HepG2 (cell line): ENCODE results near the gene STK32B. TPM values are rescaled to one million over a fixed set of nuclear protein-coding genes. Genes with fewer than 3 reads are reported as not detected.

Source experiments
- ATAC-seq: fragments of 200-7000 bp; cut with Tn5 transposase; 3 replicates; pipeline ENCODE4 v1.9.1; 2020; ENCODE audit warnings: mild to moderate bottlenecking, moderate library complexity
- BruUV-seq: library from RNA; stranded (reverse); fragments of 400-500 nt; replicated peaks from 2 replicates; lab custom pipeline; 2021; lab: Mats Ljungman, UMichigan
- CTCF ChIA-PET: fragments of 300-600 bp; formaldehyde crosslinking; extraction: SDS; loops from one replicate; lab custom pipeline; 2021; ENCODE audit warnings: low total read pairs, inconsistent platforms, low intra/inter-chr PET ratio; lab: Yijun Ruan, JAX
- POLR2A ChIA-PET: fragments of 350-600 bp; sonication (Branson Sonifier 250); formaldehyde crosslinking; loops from one replicate; lab custom pipeline; 2020; ENCODE audit warnings: antibody characterized with exemption, inconsistent platforms; lab: Yijun Ruan, JAX
- DNase-seq: peaks from one replicate; pipeline ENCODE4 v3.0.0-alpha.2; 2015; ENCODE audit warnings: low spot score
- FAIRE-seq: peaks from 3 replicates; lab custom pipeline; 2011; peaks lifted over from hg19 to GRCh38; lab: Jason Lieb, UNC
- H2AFZ ChIP-seq: one replicate; pipeline ENCODE4 v1.6.1; 2011; ENCODE audit warnings: low read length, inconsistent platforms
- H3K27ac ChIP-seq: fragments of 300-600 bp; 3 replicates; pipeline ENCODE4 v1.8.0; 2011; ENCODE audit warnings: mixed run types, mild to moderate bottlenecking, mixed read lengths, low read length, inconsistent platforms; ENCODE audit not compliant: insufficient read depth; ENCODE audit errors: extremely low read length
- H3K27me3 ChIP-seq, 2 experiments: fragments of 200-600 bp in 1 of 2; 2 replicates in 1 of 2; 3 replicates in 1 of 2; pipeline versions ENCODE4 v1.6.0 to v1.8.0; 2011; ENCODE audit warnings: low read length in 2 of 2, mild to moderate bottlenecking in 2 of 2, moderate library complexity in 2 of 2, inconsistent platforms in 1 of 2; ENCODE audit not compliant: insufficient read depth in 2 of 2, control insufficient read depth in 1 of 2
- H3K36me3 ChIP-seq, 2 experiments: fragments of 200-600 bp in 1 of 2; replicated peaks in 1 of 2; 2 replicates in 1 of 2; 3 replicates in 1 of 2; pipeline versions ENCODE4 v1.5.1 to v1.8.0; 2011; ENCODE audit warnings: low read length in 2 of 2, inconsistent platforms in 1 of 2; ENCODE audit not compliant: insufficient read depth in 2 of 2, control insufficient read depth in 1 of 2
- H3K4me1 ChIP-seq: 2 replicates; pipeline ENCODE4 v1.5.1; 2012; ENCODE audit warnings: low read length, inconsistent platforms; ENCODE audit not compliant: insufficient read depth
- H3K4me2 ChIP-seq: 2 replicates; pipeline ENCODE4 v1.6.0; 2011; ENCODE audit warnings: low read depth, low read length, inconsistent platforms
- H3K4me3 ChIP-seq, 3 experiments: fragments of 200-600 bp in 1 of 3; sonication (generic), shearing (Covaris generic) in 1 of 3; replicated peaks in 1 of 3; 2 replicates each; pipeline ENCODE4 v1.5.1; 2011 to 2016; ENCODE audit warnings: low read length in 3 of 3, inconsistent platforms in 2 of 3, low read depth in 2 of 3, mild to moderate bottlenecking in 2 of 3, control low read depth in 1 of 3, mixed read lengths in 1 of 3; ENCODE audit not compliant: insufficient read depth in 1 of 3
- H3K79me2 ChIP-seq: one replicate; pipeline ENCODE4 v1.6.1; 2011; ENCODE audit warnings: low read length, inconsistent platforms; ENCODE audit not compliant: insufficient read depth
- H3K9ac ChIP-seq: 2 replicates; pipeline ENCODE4 v1.6.0; 2011; ENCODE audit warnings: mild to moderate bottlenecking, low read depth, low read length, inconsistent platforms; ENCODE audit not compliant: insufficient read depth
- H3K9me3 ChIP-seq: 2 replicates; pipeline ENCODE4 v1.5.1; 2012; ENCODE audit warnings: mild to moderate bottlenecking, low read length
- H4K20me1 ChIP-seq: 2 replicates; pipeline ENCODE4 v1.6.0; 2011; ENCODE audit warnings: inconsistent platforms, mild to moderate bottlenecking, low read length, moderate library complexity; ENCODE audit not compliant: insufficient read depth
- ATF5 ChIP-seq: sonication (generic); formaldehyde crosslinking; IDR thresholded peaks from 2 replicates; pipeline ENCODE4 v1.4.0; 2020; ENCODE audit warnings: mild to moderate bottlenecking, low read depth, missing genetic modification reagents
- ELF1 ChIP-seq: sonication (generic); formaldehyde crosslinking; IDR thresholded peaks from 2 replicates; pipeline ENCODE4 v1.4.0; 2020; ENCODE audit warnings: missing genetic modification reagents
- HNRNPL ChIP-seq: fragments of 200-400 bp; formaldehyde crosslinking; IDR thresholded peaks from 2 replicates; pipeline ENCODE4 v1.6.1; 2017; ENCODE audit warnings: mild to moderate bottlenecking, low read depth, low read length
- MAFF ChIP-seq: IDR thresholded peaks from 2 replicates; pipeline ENCODE4 v1.6.1; 2011; ENCODE audit warnings: low read depth, low read length, improper control_type of control experiment
- MAFK ChIP-seq, 2 experiments: IDR thresholded peaks in 1 of 2; conservative IDR thresholded peaks in 1 of 2; 2 replicates each; pipeline ENCODE4 v1.6.1; 2011; ENCODE audit warnings: improper control_type of control experiment in 2 of 2, low read length in 2 of 2
- PCBP2 ChIP-seq: fragments of 200-400 bp; formaldehyde crosslinking; optimal IDR thresholded peaks from 2 replicates; pipeline ENCODE3; 2018; ENCODE audit warnings: low read length, low read depth; ENCODE audit not compliant: poor library complexity, severe bottlenecking
- RCOR2 ChIP-seq: IDR thresholded peaks from 2 replicates; pipeline ENCODE4 v1.6.1; 2016; ENCODE audit warnings: missing biosample characterization, missing genetic modification reagents
- SCMH1 ChIP-seq: sonication (generic); formaldehyde crosslinking; IDR thresholded peaks from 2 replicates; pipeline ENCODE4 v1.9.0; 2021; ENCODE audit warnings: missing genetic modification reagents, mild to moderate bottlenecking, borderline replicate concordance
- ZNF205 ChIP-seq: IDR thresholded peaks from 2 replicates; pipeline ENCODE4 v1.6.1; 2018; ENCODE audit warnings: missing biosample characterization, missing genetic modification reagents
- ZNF256 ChIP-seq: sonication (generic); formaldehyde crosslinking; conservative IDR thresholded peaks from 2 replicates; pipeline ENCODE4 v1.4.0; 2020; ENCODE audit warnings: missing genetic modification reagents
- ZNF7 ChIP-seq: IDR thresholded peaks from 2 replicates; pipeline ENCODE4 v1.6.1; 2016; ENCODE audit warnings: missing biosample characterization, missing genetic modification reagents
- WGBS: methylation state at CpG from one replicate; pipeline ENCODE4 v1.1.6; 2017; ENCODE audit warnings: low lambda C conversion rate; 5-methylcytosine and 5-hydroxymethylcytosine counted together
- in situ Hi-C: cut with HindIII; loops from 2 replicates; pipeline ENCODE4 v1.10.0; 2017; ENCODE audit warnings: low pct_unique_long_range_greater_than_20kb; ENCODE audit not compliant: extremely low pct_ligation_motif_present
- intact Hi-C: fragments of 100-400 bp; cut with micrococcal nuclease; formaldehyde crosslinking; loops from one replicate; pipeline ENCODE4 v1.10.0; 2022; ENCODE audit not compliant: unreplicated experiment
- polyA plus RNA-seq, 8 experiments: library from polyadenylated mRNA; depleted of rRNA in 3 of 8; stranded (reverse) in 7 of 8; unstranded in 1 of 8; fragments of >200 nt; fragmentation: Illumina TruSeq in 4 of 8; extraction: Trizol in 4 of 8; gene quantifications; 2 replicates each; pipeline versions ENCODE4 v1.2.1 to v1.2.3, GENCODE V29; 2011 to 2016; ENCODE audit warnings: low read depth in 4 of 8, missing spikeins in 1 of 8, mixed read lengths in 1 of 8; ENCODE audit not compliant: insufficient read depth in 1 of 8
- total RNA-seq, 5 experiments: library from RNA; depleted of rRNA; stranded (reverse); fragments of >200 nt; fragmentation: Illumina TruSeq; extraction: Trizol; gene quantifications; 2 replicates each; pipeline ENCODE4 v1.2.3, GENCODE V29; 2016; ENCODE audit warnings: low read depth in 1 of 5

STK32B gene
- total and polyA plus RNA-seq, 2 of the 13 experiments (the other 11 are each of a cell fraction or from before 2014, with no cell fraction given), result not detected

GRCh38 chr4:5165420-5166369 is 114.4 kb downstream of the STK32B start (continued):
- TF ChIP-seq MAFK (conservative IDR thresholded peaks at IDR 0.05 in 1 of 2, IDR thresholded peaks at IDR 0.05 in 1 of 2; ENCODE audit: low read length in 2 of 2) (peak; percentile 25 to 56; a peak in 3 of 4 replicates), ZNF205 (CRISPR knock-in tag) (no peak), ELF1 (CRISPR knock-in tag) (no peak), ATF5 (CRISPR knock-in tag) (no peak), SCMH1 (CRISPR knock-in tag) (no peak), MAFF (peak; percentile 36; the same call in 1 of the 2 replicates), RCOR2 (CRISPR knock-in tag) (no peak)

- WGBS, result 33% methylated on average over 4 of the region's 4 CpGs
- in situ Hi-C loops (no loop called here), intact Hi-C loops (no loop called here)
- TF ChIP-seq ZNF7 (CRISPR knock-in tag) (no peak), ZNF256 (CRISPR knock-in tag) (no peak), HNRNPL (no peak), PCBP2 (no peak)
- POLR2A ChIA-PET, result no interaction called here
- peaks cover 0 to 34% of the 10 kb centered on the region in 2 experiments; a peak in 3 of 5 replicates for H3K27me3 ChIP-seq
- H3K4me2 ChIP-seq, result no peak overlapping the region
- no peak overlapping the region for H3K9ac ChIP-seq
- H3K27ac ChIP-seq, result no peak overlapping the region
- H2AFZ ChIP-seq, result no peak overlapping the region
- H4K20me1 ChIP-seq, result peaks cover 3% of the 10 kb centered on the region
- no peak overlapping the region for H3K4me3 ChIP-seq
- no peaks in the 10 kb centered on the region for H3K4me1 ChIP-seq
- CTCF ChIA-PET, result no interaction called here
- DNase-seq, result no peak
- H3K9me3 ChIP-seq, result no peaks in the 10 kb centered on the region
- no peaks in the 10 kb centered on the region for H3K79me2 ChIP-seq
- ATAC-seq, result no peak
- no peak for FAIRE-seq
- no peaks in the 10 kb centered on the region for H3K36me3 ChIP-seq
- BruUV-seq, result no TSS peak
These were observed 115.1 kb downstream of the STK32B start for GRCh38 chr4:5166377-5166776.
